HG03280 (cell line): ENCODE measurements around the gene MYL6.
"Not testable (repeated sequence)": the region's sequence is repeated elsewhere in the genome, so short reads cannot be mapped to it uniquely, and the experiment has no call there.

Source experiments
- ATAC-seq: cut with Tn5 transposase; IDR thresholded peaks from one replicate; pipeline ENCODE4 v1.9.1; 2021; ENCODE audit warnings: mild to moderate bottlenecking, moderate library complexity; ENCODE audit not compliant: unreplicated experiment

Gene MYL6

DNA sequence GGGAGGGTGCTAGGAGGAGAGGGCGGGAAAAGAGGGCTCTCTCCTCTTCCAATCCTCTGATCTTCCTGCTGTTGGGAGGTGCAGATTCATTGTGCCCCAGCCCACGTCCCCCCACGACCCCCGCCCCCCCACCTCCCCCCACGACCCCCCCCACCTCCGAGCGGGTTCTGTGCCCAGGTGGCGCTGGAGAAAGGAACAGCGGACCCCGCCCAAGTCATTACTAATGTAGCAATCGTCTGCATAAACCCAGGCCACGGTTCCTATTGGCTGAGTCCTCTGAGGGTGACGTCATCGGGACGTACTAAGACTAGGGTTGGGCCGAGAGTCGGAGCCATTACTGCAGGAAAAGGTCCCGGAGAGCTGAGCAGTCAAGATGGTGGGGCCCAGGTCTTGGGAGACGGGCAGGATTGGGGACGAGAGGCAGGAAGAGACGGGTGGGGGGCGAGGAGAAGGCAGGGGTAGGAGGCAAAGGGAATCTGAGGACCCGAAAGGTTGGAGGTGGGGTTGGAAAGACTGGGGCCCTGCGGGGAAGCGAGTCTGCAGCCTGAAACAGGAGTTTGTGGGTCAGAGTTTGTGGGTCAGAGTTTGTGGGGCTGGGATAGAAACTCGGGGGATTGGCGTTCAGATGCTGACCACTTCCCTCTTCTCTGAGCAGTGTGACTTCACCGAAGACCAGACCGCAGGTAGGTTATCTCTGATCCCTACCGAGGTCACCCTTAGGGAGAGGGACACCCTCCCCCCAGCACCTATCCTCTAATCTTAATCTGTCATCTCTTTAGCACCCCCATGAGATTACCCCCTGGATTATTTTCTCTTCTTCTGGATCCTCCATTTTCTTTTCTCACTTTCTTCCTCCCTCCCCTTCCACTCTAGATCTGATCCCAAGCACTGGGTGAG lies at the start of gene MYL6:
Gene MYL6 (plus strand): TSS at position 331 of the 897 bp plus-strand sequence. CDS start 43 bp downstream, at position 374.
- ATAC-seq, result peak; percentile 81

GRCh38 chr12:56110571-56110970 lies 47.6 kb upstream of the MYL6 start:
- no peak for ATAC-seq

- ATAC-seq, result no peak
These were observed 44.1 kb upstream of the MYL6 start for GRCh38 chr12:56114084-56114483.

- ATAC-seq, result no peak
These were observed 42.8 kb upstream of the MYL6 start for GRCh38 chr12:56115329-56115728.

DNA sequence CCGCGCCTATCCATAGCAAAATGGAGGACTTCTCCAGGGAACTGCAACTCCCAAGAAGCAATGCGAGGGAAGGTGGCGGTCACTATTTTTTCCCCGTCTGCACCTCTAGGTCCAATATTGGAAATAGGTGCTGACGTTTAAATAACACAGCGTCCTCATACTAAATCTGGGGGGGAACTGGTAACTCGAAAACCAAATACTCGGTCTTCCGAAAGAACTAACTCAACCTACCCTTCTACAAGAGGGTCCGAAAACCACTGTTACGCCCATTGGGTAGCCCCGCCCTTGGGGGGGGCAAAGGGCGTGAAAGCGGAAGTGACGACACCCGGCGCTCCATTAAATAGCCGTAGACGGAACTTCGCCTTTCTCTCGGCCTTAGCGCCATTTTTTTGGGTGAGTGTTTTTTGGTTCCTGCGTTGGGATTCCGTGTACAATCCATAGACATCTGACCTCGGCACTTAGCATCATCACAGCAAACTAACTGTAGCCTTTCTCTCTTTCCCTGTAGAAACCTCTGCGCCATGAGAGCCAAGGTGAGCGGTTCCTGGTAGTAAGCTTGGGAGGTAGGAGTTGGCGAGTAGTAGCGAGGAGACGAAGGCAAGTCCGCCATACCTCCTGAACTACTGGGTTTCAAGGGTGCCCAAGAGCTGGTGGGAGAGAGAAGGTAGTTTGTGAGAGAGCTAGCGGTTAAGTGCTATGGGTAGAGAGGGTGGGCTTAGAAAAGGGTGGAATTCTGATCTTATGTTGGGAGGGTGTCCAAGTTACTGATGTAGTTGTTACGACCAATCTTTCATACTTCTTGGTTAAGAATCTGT lies 41.7 kb upstream of the MYL6 start, which contains the start of gene RPL41:
Gene RPL41 (plus strand): TSS at position 367 of the 815 bp plus-strand sequence.
- ATAC-seq, result peak; percentile 43

DNA sequence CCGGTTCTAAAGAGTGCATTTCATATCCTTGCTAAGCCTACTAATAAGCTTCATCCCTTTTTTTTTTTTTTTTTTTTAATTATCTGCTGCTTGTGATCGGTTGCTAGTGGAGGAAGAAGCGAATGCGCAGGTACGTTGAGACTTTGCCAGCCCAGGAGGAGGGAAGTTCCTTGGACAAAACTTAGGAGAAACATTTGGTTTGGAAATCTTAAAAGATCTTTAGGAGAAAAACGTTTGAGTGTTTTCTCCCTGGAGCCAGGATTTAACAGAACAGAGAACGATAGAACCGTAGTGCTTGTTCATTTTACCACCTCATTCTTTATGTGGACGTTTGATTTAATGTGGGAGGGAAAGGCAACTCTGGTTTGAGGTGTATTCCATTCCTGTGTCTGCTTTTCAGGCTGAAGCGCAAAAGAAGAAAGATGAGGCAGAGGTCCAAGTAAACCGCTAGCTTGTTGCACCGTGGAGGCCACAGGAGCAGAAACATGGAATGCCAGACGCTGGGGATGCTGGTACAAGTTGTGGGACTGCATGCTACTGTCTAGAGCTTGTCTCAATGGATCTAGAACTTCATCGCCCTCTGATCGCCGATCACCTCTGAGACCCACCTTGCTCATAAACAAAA lies 41.0 kb upstream of the MYL6 start:
- not testable (repeated sequence) for ATAC-seq

- ATAC-seq, result peak; percentile 85
These were observed 40.1 kb upstream of the MYL6 start, which contains the start of gene ZC3H10 for GRCh38 chr12:56117778-56118687. Gene ZC3H10 (plus strand): TSS chr12:56118266. CDS start chr12:56120563, 2,297 bp downstream.

DNA sequence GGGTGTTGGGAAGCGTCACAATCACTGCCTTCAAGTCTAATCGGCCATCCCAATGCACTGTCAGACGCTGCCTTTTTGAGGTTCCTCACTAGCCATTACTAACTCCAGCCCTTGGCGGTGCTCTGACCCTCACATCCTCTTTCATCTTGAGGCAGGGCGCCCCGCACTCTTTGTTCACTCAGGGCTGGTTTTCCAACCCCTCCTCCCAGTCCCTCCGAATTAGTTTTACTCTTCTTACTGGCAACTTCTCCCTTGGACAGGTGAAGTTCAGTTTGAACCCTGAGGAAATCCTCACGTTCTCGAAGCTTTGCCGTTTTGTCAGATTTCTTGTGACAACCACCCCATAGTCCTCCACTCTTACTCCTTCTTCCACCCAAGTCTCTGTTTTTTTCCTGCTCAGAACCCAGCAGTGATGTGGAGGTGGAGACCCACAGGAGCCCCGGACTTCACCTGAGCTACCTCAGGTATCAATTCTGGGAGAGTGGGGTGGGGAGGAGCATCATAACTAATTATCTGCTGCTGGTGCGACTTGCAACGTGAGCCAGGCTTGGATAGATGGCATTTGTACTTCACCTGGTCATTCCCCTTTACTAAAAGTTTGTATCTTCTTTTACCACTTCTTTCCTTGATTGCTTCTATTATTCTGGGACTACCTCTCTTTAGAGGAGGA lies 39.3 kb upstream of the MYL6 start:
- peak; percentile 6 for ATAC-seq

DNA sequence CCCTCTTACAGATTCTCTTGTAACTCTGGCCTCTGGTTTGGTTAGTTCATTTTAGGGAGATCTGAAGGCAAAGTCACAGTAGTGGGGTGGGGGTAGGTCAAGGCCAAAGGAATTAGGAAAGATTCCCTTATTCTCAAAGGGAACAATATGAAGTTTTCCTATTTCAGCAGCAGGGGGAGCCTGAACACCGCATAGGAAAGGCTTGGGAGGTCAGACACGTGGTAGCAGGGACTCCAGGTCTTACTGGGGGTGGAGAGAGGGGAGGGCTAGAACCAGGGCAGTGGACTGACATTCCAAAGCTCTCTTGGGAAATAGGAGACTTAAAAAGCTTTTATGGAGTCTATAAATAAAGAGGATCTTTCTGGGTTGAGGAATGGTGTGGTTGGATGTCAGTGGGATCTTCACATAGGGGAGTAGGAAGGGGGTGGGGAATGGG lies 38.8 kb upstream of the MYL6 start:
- ATAC-seq, result no peak

DNA sequence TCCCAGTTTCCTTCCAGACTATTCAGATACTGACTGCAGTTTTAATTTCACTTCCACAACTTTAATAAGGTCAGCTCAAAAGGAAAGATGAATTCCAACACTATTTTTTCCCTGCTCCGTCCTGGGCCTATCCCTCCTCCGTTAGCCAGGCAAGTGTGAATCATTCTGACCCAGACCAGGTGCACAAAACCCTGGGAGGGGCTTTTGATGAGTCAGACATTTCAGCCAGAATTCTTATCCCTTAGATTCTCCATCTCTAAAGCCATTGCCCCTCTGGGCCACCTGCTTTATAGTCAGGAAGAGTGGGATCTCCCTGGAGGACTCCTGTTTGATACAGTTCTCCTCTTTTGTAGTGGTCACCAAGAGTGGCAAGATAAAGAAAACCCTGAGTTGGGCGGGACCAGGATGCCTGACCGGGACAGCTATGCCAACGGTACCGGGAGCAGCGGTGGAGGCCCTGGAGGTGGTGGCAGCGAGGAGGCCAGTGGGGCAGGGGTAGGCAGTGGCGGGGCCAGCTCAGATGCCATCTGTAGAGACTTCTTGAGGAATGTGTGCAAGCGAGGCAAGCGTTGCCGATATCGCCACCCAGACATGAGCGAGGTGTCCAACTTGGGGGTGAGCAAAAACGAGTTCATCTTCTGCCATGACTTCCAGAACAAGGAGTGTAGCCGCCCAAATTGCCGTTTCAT lies 37.9 kb upstream of the MYL6 start:
- ATAC-seq, result no peak

- ATAC-seq, result no peak
These were observed 36.8 kb upstream of the MYL6 start for GRCh38 chr12:56121204-56121870.

DNA sequence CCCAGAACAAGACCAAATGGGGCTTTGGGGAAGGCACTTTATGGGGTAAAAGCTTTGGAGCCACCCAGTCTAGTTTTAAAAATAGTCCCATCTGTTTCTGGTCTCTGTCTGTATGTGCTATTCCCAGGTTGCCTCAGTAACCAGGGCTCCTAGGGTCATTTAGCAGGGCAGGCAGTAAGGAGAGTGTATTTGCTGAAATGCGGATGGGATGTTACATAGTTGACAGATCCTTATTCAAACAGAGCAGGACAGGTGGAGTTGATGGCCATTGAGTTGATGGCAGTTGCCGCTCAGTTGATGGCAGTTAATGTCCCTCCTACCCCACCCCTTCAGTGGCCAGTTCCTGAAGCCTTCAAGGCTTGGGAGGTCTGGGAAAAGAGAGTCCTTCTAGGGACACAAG lies 35.5 kb upstream of the MYL6 start:
- ATAC-seq, result no peak

DNA sequence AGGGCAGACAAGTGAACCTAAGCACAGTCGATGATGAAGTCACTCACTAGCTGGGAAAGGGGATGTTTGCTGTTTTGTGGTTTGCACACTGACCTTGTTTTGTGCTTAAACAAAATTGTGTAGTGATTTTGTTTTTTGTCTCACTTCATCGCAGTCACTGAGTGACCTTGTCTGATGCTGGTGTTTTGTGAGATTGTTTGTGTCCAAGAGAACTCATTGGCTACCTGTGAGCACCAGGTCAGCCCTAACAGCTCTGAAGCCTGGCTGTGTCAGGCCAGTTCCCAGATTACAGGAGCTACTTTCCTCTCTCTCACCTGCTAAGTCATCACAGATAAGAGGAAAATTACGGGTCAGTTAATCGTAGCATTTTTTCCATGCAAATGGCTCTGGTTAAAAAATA lies 34.0 kb upstream of the MYL6 start:
- ATAC-seq, result no peak

GRCh38 chr12:56126732-56127239 lies 31.4 kb upstream of the MYL6 start:
- no peak for ATAC-seq

DNA sequence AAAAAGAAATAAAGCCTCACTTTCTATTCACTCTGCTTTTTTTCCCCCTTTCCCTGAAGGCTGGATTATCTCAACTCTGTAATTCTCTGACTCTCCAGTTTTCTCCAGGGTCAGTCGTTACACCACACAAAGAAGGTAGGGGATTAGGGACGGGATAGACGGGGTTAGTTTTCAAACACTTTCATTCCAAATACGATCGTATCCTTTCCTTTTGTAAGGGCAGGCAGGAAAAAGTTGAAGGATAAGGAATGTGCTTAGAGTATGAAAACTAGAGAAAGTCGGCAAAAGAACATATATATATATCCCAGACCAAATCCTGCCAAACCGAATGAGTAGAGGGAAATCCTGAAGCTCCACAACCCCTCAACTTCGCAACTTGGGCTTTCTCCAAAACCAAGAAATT lies 30.7 kb upstream of the MYL6 start:
- no peak for ATAC-seq

- ATAC-seq, result peak; percentile 90
These were observed 30.1 kb upstream of the MYL6 start, which contains the start of gene ESYT1 for GRCh38 chr12:56127888-56128669. Gene ESYT1 (plus strand): TSS chr12:56128267. CDS start chr12:56128320, 53 bp downstream.

- no peak for ATAC-seq
These were observed 29.4 kb upstream of the MYL6 start for GRCh38 chr12:56128670-56129205.
